DND-41 (cell line): ENCODE measurements around the gene GPC6.

Source experiments
- ATAC-seq: fragments of 200-7000 bp; cut with Tn5 transposase; 3 replicates; pipeline ENCODE4 v1.9.1; 2021; ENCODE audit warnings: low read depth; ENCODE audit not compliant: insufficient read depth
- DNase-seq: peaks from one replicate; pipeline ENCODE4 v3.0.0-alpha.2; 2020
- H2AFZ ChIP-seq: 2 replicates; pipeline ENCODE4 v1.6.0; 2012; ENCODE audit warnings: low read depth, low read length
- H3K27ac ChIP-seq: 2 replicates; pipeline ENCODE4 v1.5.1; 2012; ENCODE audit warnings: low read length, inconsistent platforms
- H3K27me3 ChIP-seq: fragments of 200-600 bp; sonication (generic); 2 replicates; pipeline ENCODE4 v1.6.0; 2012; ENCODE audit warnings: low read length, mild to moderate bottlenecking, inconsistent platforms; ENCODE audit not compliant: insufficient read depth, poor library complexity
- H3K36me3 ChIP-seq: 2 replicates; pipeline ENCODE4 v1.5.1; 2012; ENCODE audit warnings: low read length, inconsistent platforms; ENCODE audit not compliant: insufficient read depth
- H3K4me1 ChIP-seq: 2 replicates; pipeline ENCODE4 v1.5.1; 2012; ENCODE audit warnings: mild to moderate bottlenecking, low read length; ENCODE audit not compliant: insufficient read depth
- H3K4me2 ChIP-seq: 2 replicates; pipeline ENCODE4 v1.6.0; 2012; ENCODE audit warnings: mild to moderate bottlenecking, moderate library complexity, low read length, inconsistent platforms; ENCODE audit not compliant: insufficient read depth
- H3K4me3 ChIP-seq, 2 experiments: fragments of 200-600 bp in 1 of 2; shearing (Covaris generic) in 1 of 2; 2 replicates each; pipeline ENCODE4 v1.5.1; 2012 to 2016; ENCODE audit warnings: inconsistent platforms in 2 of 2, low read length in 2 of 2, mild to moderate bottlenecking in 2 of 2, low read depth in 1 of 2, moderate library complexity in 1 of 2
- H3K79me2 ChIP-seq: 2 replicates; pipeline ENCODE4 v1.6.0; 2012; ENCODE audit warnings: low read length, inconsistent platforms; ENCODE audit not compliant: insufficient read depth
- H3K9ac ChIP-seq: 2 replicates; pipeline ENCODE4 v1.6.0; 2012; ENCODE audit warnings: low read depth, mild to moderate bottlenecking, inconsistent platforms, low read length, moderate library complexity
- H3K9me3 ChIP-seq: 2 replicates; pipeline ENCODE4 v1.5.1; 2012; ENCODE audit warnings: low read length, moderate library complexity, mild to moderate bottlenecking, inconsistent platforms; ENCODE audit not compliant: insufficient read depth, severe bottlenecking
- H4K20me1 ChIP-seq: 2 replicates; pipeline ENCODE4 v1.6.0; 2012; ENCODE audit warnings: low read length; ENCODE audit not compliant: insufficient read depth
- CTCF ChIP-seq: IDR thresholded peaks from 2 replicates; pipeline ENCODE4 v1.5.1; 2012; ENCODE audit warnings: borderline replicate concordance, low read length, moderate library complexity, mild to moderate bottlenecking; ENCODE audit not compliant: poor library complexity, severe bottlenecking; ENCODE audit errors: extremely low read depth
- EZH2 ChIP-seq: IDR thresholded peaks from 3 replicates; pipeline ENCODE4 v1.6.1; 2012; ENCODE audit warnings: borderline replicate concordance, low read depth, mild to moderate bottlenecking, moderate library complexity, low read length, inconsistent platforms; ENCODE audit not compliant: severe bottlenecking

The GPC6 gene

DNA sequence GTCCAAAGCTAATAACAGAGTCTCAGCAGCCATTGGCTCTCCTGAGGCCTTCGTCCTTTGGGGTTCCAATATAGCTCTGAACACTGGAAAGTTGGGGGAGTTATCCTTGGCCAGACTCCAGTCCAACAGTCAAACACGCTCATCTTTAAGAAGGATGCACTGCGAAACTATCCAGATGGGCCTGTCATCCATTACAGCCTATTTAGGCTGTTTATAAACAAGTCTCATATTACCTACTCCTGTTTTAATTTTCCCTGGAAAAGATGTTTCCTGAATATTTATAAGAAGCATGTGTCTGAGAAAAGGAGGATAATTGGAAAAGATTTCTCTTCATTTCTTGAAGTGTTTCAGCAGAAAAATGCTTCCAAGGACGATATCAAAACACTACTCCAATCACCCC is 1082.2 kb downstream of the GPC6 start:
- no peak overlapping the region for H3K4me3 ChIP-seq
- no peaks in the 10 kb centered on the region for H3K36me3 ChIP-seq
- TF ChIP-seq CTCF (no peak), EZH2 (no peak)
- no peaks in the 10 kb centered on the region for H3K9me3 ChIP-seq
- no peak overlapping the region for H2AFZ ChIP-seq
- H3K4me2 ChIP-seq = no peak overlapping the region
- H3K9ac ChIP-seq = no peak overlapping the region
- DNase-seq (no peak), ATAC-seq (no peak)
- no peaks in the 10 kb centered on the region for H4K20me1 ChIP-seq
- no peak overlapping the region for H3K27ac ChIP-seq
- no peaks in the 10 kb centered on the region for H3K4me1 ChIP-seq
- no peaks in the 10 kb centered on the region for H3K27me3 ChIP-seq
- no peaks in the 10 kb centered on the region for H3K79me2 ChIP-seq

DNA sequence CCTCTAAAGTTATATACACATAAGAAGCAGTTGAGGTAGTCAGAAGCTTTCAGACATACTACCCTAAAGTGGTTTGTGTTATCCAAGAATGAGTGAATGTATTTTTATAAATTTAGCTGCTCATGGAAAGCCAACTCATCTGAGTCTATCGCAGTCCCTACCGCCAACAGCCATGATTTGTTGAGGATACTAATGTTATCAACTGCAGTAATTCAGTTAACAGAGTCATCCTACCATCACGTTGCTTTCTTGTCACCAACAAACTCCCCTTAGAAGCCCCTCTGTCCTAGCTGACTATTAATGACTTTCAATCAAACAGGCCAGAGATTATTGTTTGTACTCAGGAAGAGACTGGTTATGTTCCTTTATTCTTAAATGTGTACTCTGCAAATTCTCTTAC is 1083.0 kb downstream of the GPC6 start:
- ATAC-seq = no peak
- Histone ChIP-seq H4K20me1 (no peaks in the 10 kb centered on the region), H3K4me3 (no peak overlapping the region), H3K27ac (no peak overlapping the region), H3K9ac (no peak overlapping the region), H3K27me3 (no peaks in the 10 kb centered on the region), H3K79me2 (no peaks in the 10 kb centered on the region), H2AFZ (no peak overlapping the region), H3K4me1 (no peaks in the 10 kb centered on the region), H3K36me3 (no peaks in the 10 kb centered on the region), H3K9me3 (no peaks in the 10 kb centered on the region), H3K4me2 (no peak overlapping the region)
- TF ChIP-seq CTCF = no peak
- no peak for TF ChIP-seq EZH2
- no peak for DNase-seq

DNA sequence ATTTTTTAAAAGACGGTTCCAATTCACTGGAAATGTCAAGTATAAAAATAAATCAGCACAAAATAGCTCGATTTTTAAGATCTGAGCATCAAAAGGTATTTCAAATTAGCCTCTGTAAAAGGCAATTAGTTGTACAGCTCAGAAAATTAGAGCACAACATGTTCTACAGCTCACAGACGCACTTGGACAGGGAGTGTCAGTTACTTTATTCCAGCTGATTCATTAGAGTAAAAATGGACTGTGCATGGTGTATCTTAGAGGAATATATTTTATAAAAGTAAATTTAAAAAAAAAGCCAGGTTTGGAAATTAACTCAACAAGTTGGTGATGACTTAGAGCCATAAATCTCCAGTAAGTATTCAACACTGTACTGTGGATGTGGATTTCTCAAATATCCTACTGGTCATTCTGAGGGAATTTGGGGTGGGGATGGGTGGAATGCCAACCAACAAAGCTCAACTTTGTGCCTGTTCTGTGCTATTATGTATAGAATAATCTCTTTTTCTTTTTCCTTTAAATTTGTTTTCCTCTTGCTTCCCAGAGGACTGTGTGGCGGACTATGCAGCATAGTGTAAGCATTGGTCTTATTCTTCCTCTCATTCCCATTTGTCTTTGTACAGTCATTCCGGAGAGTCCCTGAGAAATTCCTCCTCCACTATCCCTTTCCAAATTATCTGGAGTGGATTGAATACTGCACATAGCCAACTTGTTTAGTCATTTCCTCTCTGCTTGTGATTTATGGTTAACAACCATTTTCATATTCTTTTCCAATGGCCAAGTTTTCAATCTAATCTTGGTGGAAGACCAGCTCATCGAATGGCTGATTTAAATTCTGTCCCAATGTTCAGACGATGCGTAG is 1083.6 kb downstream of the GPC6 start:
- Histone ChIP-seq H3K9me3 (no peaks in the 10 kb centered on the region), H3K4me3 (no peak overlapping the region), H3K27ac (no peak overlapping the region), H3K4me1 (no peaks in the 10 kb centered on the region), H3K79me2 (no peaks in the 10 kb centered on the region), H3K36me3 (no peaks in the 10 kb centered on the region), H2AFZ (no peak overlapping the region), H4K20me1 (no peaks in the 10 kb centered on the region), H3K9ac (no peak overlapping the region), H3K27me3 (no peaks in the 10 kb centered on the region), H3K4me2 (no peak overlapping the region)
- ATAC-seq (no peak), DNase-seq (no peak)
- TF ChIP-seq EZH2 (no peak), CTCF (no peak)
